ENCODE measurements around the gene IDUA. TPM values are rescaled to one million over a fixed set of nuclear protein-coding genes. Genes with fewer than 3 reads are reported as not detected.

The IDUA gene
- total RNA-seq, 3 donors from 2014 or later (not counting 1 experiment from before 2014, with no cell fraction given): 38.7 to 43.6 (median 43.0) TPM

DNA sequence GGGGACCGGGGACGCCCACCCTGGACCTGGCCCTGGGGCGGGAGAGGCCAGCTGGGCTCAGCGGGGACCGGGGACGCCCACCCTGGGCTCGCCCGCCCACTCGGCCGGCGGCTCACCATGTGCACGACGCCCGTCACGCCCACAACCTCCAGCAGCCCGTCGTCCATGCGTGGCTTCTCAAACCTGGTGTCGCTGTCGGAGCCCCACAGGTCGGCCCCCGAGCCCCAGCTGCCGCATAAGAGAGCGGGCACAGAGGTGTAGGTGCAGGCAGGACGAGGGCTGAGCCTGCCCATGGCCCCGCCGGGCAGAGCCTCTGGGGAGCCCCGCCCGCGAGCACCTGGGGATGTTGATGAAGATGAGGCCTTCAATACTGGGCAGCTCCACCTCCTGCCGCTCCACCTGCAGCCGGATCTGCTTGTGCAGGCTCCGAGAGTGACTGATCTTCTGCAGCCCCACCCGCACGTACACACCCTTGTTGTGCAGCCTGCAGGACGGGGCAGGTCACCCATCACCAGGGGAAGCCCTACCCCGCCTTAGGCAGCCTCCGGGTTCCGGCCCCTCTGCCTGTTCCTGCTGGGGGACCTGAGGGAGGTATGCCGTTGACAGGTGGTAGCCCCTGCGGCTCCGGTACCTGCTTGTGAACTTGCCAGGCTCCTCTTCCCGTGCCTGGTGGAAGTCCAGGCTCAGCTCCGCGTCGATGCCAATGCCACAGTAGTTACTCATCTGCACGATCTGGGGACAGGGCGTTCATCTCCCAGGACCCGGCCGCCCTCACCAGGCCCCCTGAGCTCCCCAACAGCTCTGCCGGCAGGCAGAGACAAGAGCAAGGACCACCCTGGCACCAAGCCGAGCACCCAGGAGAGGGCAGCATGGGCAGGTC, 25.3 kb upstream of the IDUA start:
- DNase-seq (no peak), ATAC-seq (no peak)
- Histone ChIP-seq H3K27me3 (ENCODE audit: control insufficient read depth, insufficient read depth, low read length) (no peaks in the 10 kb centered on the region), H3K36me3 (ENCODE audit: control insufficient read depth, insufficient read depth, low read length) (peaks cover 59% of the 10 kb centered on the region), H3K27ac (ENCODE audit: low read length) (no peak overlapping the region), H3K4me1 (ENCODE audit: control insufficient read depth, insufficient read depth, low read length) (no peaks in the 10 kb centered on the region), H3K4me3 (ENCODE audit: low read length) (no peak overlapping the region), H3K9me3 (ENCODE audit: control insufficient read depth, insufficient read depth, low read length) (no peaks in the 10 kb centered on the region)
- H3K36me3 Mint-ChIP-seq: no peaks in the 10 kb centered on the region
- TF ChIP-seq, protein P1, sequence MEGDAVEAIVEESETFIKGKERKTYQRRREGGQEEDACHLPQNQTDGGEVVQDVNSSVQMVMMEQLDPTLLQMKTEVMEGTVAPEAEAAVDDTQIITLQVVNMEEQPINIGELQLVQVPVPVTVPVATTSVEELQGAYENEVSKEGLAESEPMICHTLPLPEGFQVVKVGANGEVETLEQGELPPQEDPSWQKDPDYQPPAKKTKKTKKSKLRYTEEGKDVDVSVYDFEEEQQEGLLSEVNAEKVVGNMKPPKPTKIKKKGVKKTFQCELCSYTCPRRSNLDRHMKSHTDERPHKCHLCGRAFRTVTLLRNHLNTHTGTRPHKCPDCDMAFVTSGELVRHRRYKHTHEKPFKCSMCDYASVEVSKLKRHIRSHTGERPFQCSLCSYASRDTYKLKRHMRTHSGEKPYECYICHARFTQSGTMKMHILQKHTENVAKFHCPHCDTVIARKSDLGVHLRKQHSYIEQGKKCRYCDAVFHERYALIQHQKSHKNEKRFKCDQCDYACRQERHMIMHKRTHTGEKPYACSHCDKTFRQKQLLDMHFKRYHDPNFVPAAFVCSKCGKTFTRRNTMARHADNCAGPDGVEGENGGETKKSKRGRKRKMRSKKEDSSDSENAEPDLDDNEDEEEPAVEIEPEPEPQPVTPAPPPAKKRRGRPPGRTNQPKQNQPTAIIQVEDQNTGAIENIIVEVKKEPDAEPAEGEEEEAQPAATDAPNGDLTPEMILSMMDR (IDR thresholded peaks at IDR 0.05): no peak
- H3K27ac Mint-ChIP-seq: no peak overlapping the region
- H3K4me3 Mint-ChIP-seq: no peak overlapping the region
- no peaks in the 10 kb centered on the region for H3K27me3 Mint-ChIP-seq (ENCODE audit: low read depth in 2 of 2)
- no peaks in the 10 kb centered on the region for H3K9me3 Mint-ChIP-seq
- intact Hi-C loops (cut with micrococcal nuclease): no loop called here
- peaks cover 4 to 8% of the 10 kb centered on the region in 2 donors for H3K4me1 Mint-ChIP-seq
- 94% methylated on average over 52 of the region's 52 CpGs for WGBS (ENCODE audit: insufficient coverage)

DNA sequence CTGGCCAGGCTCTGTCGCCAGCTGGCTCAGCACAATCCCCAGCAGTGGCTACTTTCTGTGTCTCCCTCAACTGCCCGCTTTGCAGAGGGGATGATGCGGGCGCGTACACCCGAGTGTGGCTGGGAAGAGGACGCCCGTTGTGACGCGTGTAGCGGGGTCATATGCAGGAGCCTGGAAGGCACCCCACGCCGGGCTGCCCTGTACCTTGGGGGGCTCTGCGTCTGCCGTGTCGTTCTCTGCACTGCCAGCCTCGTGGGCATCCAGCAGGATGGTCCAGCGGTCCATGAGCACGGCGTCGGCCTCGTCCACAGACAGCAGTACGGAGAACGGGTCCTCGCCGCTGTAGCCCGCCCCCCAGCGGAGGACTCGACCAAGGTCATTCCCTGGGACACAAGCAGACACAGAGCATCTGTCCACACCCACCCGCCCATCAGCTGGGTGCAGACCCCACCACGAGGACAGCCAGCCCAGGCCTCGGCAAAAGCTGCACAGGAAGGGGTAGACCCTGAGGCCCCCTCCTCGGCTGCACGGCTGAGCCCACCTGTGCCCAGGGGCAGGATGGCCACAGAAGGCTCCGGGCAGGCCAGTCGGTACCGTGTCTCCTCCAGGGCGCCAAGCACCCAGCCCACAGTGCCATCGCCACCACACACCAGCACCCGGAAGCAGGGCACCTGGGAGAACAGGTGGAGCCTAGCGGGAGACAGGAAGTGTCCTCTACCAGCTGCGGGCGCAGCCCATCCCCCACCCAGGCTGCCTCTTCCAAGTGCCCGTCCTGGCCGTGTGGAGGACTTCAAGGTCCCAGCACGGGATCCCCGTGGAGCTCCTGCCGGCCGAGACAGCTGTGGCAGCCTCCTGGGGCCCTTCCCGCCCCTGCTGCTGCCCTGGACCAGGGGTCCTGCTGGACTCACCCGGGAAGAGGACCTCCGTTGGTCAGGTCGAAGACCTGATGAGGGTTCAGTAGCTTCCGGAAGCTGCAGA, 24.3 kb upstream of the IDUA start:
- Mint-ChIP-seq H3K27me3 (ENCODE audit: low read depth in 2 of 2) (no peaks in the 10 kb centered on the region), H3K36me3 (no peaks in the 10 kb centered on the region), H3K4me1 (peaks cover 4 to 5% of the 10 kb centered on the region in 2 donors), H3K4me3 (no peak overlapping the region), H3K9me3 (no peaks in the 10 kb centered on the region), H3K27ac (no peak overlapping the region)
- no peaks in the 10 kb centered on the region for H3K27me3 ChIP-seq (ENCODE audit: control insufficient read depth, insufficient read depth, low read length)
- ATAC-seq (no peak), DNase-seq (no peak)
- no peak overlapping the region for H3K4me3 ChIP-seq (ENCODE audit: low read length)
- peaks cover 3% of the 10 kb centered on the region for H3K4me1 ChIP-seq (ENCODE audit: control insufficient read depth, insufficient read depth, low read length)
- no peaks in the 10 kb centered on the region for H3K9me3 ChIP-seq (ENCODE audit: control insufficient read depth, insufficient read depth, low read length)
- intact Hi-C loops (cut with micrococcal nuclease): no loop called here
- peaks cover 61% of the 10 kb centered on the region for H3K36me3 ChIP-seq (ENCODE audit: control insufficient read depth, insufficient read depth, low read length)
- TF ChIP-seq, protein P1 (IDR thresholded peaks at IDR 0.05): no peak
- 94% methylated on average over 54 of the region's 54 CpGs for WGBS (ENCODE audit: insufficient coverage)
- H3K27ac ChIP-seq (ENCODE audit: low read length): no peak overlapping the region

DNA sequence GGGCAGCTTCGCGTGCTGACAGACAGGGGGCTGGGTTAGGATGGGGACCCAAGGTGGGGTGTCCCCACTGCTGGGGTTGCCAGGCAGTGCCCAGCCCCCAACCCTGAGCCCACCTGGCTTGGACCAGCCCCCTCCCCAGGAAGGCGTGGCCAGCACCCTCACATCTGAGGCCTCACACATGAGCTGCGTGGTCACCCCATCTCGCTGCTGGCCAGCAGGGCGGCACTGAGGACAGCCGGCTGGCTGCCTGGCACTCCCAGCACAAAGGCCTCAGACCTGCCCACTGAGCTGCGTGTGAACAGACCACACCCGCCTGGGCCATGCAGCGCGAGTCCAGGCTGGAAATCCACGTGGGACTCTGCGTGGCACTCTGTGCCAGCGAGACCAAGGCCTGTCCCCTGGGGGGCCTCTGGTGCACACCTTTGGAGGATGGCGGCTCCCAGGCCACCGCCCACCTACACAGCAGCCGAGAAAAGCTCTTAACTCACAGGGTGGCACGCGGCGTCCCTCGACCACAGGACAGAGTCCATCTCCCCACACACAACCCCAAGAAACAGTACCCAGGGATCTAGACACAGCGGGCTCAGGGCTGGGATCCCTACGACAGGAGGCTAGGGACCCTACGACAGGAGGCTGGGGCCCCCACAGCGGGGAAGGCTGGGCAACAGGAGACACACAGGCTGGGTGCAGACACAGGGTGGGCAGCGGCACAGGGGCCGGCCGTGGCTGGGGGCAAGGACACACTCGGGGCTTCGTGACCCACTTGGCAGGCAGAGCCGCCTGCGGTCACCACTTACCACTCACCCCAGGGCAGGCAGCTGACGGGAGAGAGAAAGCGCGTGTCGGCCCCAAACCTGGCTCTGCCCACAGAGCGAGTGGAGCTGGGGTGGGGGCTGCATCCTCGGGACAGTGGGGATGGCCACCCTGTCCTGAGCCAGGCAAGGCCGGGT, 23.3 kb upstream of the IDUA start:
- Histone ChIP-seq H3K9me3 (ENCODE audit: control insufficient read depth, insufficient read depth, low read length) (no peaks in the 10 kb centered on the region), H3K27ac (ENCODE audit: low read length) (no peak overlapping the region), H3K27me3 (ENCODE audit: control insufficient read depth, insufficient read depth, low read length) (peaks cover 3% of the 10 kb centered on the region), H3K4me3 (ENCODE audit: low read length) (no peak overlapping the region), H3K36me3 (ENCODE audit: control insufficient read depth, insufficient read depth, low read length) (peaks cover 57% of the 10 kb centered on the region), H3K4me1 (ENCODE audit: control insufficient read depth, insufficient read depth, low read length) (peaks cover 11% of the 10 kb centered on the region)
- Mint-ChIP-seq H3K27ac (peak overlapping the region in 1 of 2 donors; percentile 58), H3K36me3 (no peaks in the 10 kb centered on the region), H3K9me3 (no peaks in the 10 kb centered on the region), H3K4me3 (no peak overlapping the region), H3K27me3 (ENCODE audit: low read depth in 2 of 2) (no peaks in the 10 kb centered on the region), H3K4me1 (peaks cover 4 to 7% of the 10 kb centered on the region in 2 donors)
- intact Hi-C loops (cut with micrococcal nuclease): no loop called here
- WGBS (ENCODE audit: insufficient coverage): 91% methylated on average over 39 of the region's 39 CpGs
- DNase-seq (no peak), ATAC-seq (no peak)
- TF ChIP-seq, protein P1 (IDR thresholded peaks at IDR 0.05): no peak
